A673 (cell line): ENCODE results near the gene SLC17A8. TPM values are rescaled to one million over a fixed set of nuclear protein-coding genes. Genes with fewer than 3 reads are reported as not detected.

ENCODE experiments used
- BruUV-seq: library from RNA; stranded (reverse); fragments of 400-500 nt; replicated peaks from 2 replicates; lab custom pipeline; 2021; lab: Mats Ljungman, UMichigan
- CTCF ChIA-PET: fragments of 300-600 bp; sonication (Branson Sonifier 250); formaldehyde crosslinking; loops from one replicate; lab custom pipeline; 2022; ENCODE audit warnings: antibody characterized with exemption; lab: Charles Lee
- POLR2A ChIA-PET: fragments of 300-600 bp; sonication (Branson Sonifier 250); formaldehyde crosslinking; loops from one replicate; lab custom pipeline; 2022; ENCODE audit warnings: antibody characterized with exemption; ENCODE audit not compliant: low non-redundant PET; lab: Charles Lee
- DNase-seq: peaks from one replicate; pipeline ENCODE4 v3.0.0-alpha.2; 2015; ENCODE audit warnings: low spot score
- H3K27ac ChIP-seq: fragments of 200-600 bp; sonication (generic); 2 replicates; pipeline ENCODE4 v1.5.1; 2016; ENCODE audit warnings: mixed run types, low read depth, mild to moderate bottlenecking, mixed read lengths, antibody characterized with exemption, low read length; ENCODE audit not compliant: poor library complexity, severe bottlenecking
- H3K27me3 ChIP-seq: fragments of 200-600 bp; sonication (generic); replicated peaks from 2 replicates; pipeline ENCODE4 v1.6.1; 2017; ENCODE audit warnings: mixed run types, low read depth, mild to moderate bottlenecking, mixed read lengths, antibody characterized with exemption, low read length; ENCODE audit not compliant: insufficient read depth, poor library complexity
- H3K36me3 ChIP-seq: fragments of 200-600 bp; sonication (generic); 2 replicates; pipeline ENCODE4 v1.6.1; 2016; ENCODE audit warnings: mixed run types, mild to moderate bottlenecking, mixed read lengths, antibody characterized with exemption, low read length; ENCODE audit not compliant: insufficient read depth, poor library complexity, severe bottlenecking
- H3K4me1 ChIP-seq: fragments of 200-600 bp; sonication (generic); 2 replicates; pipeline ENCODE4 v1.6.1; 2017; ENCODE audit warnings: mixed run types, mild to moderate bottlenecking, mixed read lengths, antibody characterized with exemption, low read length; ENCODE audit not compliant: insufficient read depth, poor library complexity, severe bottlenecking
- H3K4me3 ChIP-seq: fragments of 200-600 bp; sonication (generic); 2 replicates; pipeline ENCODE4 v1.5.1; 2016; ENCODE audit warnings: low read depth, mixed run types, mild to moderate bottlenecking, mixed read lengths, low read length; ENCODE audit not compliant: poor library complexity, severe bottlenecking
- H3K9me3 ChIP-seq: fragments of 200-600 bp; sonication (generic); 2 replicates; pipeline ENCODE4 v1.6.1; 2016; ENCODE audit warnings: mixed run types, low read depth, mild to moderate bottlenecking, mixed read lengths, antibody characterized with exemption, low read length; ENCODE audit not compliant: poor library complexity, severe bottlenecking
- EZH2 ChIP-seq: fragments of 200-600 bp; sonication (generic); IDR thresholded peaks from 2 replicates; pipeline ENCODE4 v1.6.1; 2017; ENCODE audit warnings: borderline replicate concordance, low read depth, mild to moderate bottlenecking, mixed read lengths, antibody characterized with exemption, low read length; ENCODE audit not compliant: poor library complexity, severe bottlenecking
- intact Hi-C: fragments of 100-400 bp; cut with micrococcal nuclease; formaldehyde crosslinking; loops from one replicate; pipeline ENCODE4 v1.10.0; 2022; ENCODE audit not compliant: unreplicated experiment
- total RNA-seq: library from RNA; stranded (reverse); gene quantifications from 2 replicates; pipeline ENCODE4 v1.2.3, GENCODE V29; 2021
- TF ChIP-seq, protein P1 (sequence below): fragments of 300-800, 200-600 bp; sonication (generic); conservative IDR thresholded peaks from 2 replicates; pipeline ENCODE4 v1.5.1; 2017; ENCODE audit warnings: low read depth, mild to moderate bottlenecking, antibody characterized with exemption, low read length, moderate library complexity, mixed read lengths

SLC17A8 gene
- total RNA-seq, 1 experiment from 2014 or later: not detected

DNA sequence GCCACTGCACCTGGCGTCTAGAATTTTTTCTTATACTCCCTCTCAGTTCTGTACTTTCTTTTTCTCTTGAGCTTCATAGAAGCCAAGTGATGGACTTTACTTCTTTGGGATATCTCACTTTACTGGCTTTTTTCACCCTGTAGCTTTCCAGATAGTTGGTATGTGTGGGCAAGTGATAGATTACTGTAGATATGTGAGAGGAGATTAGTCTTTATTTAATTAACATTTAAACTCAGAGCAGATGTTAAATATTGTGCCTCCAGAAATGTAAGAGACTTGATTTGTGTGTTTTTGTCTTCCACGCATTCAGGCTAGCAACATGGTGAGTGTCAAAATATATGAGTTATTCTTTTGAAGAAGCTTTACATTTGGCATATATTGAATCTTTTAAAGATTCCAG lies 39.5 kb upstream of the SLC17A8 start:
- Histone ChIP-seq H3K4me1 (no peaks in the 10 kb centered on the region), H3K9me3 (no peaks in the 10 kb centered on the region), H3K27me3 (no peaks in the 10 kb centered on the region), H3K27ac (no peak overlapping the region), H3K4me3 (no peak overlapping the region), H3K36me3 (peaks cover 33% of the 10 kb centered on the region)
- POLR2A ChIA-PET: no interaction called here
- DNase-seq: no peak
- intact Hi-C loops: no loop called here
- no TSS peak for BruUV-seq
- CTCF ChIA-PET: interaction anchor here (0.7 kb wide), 1 partner anchor 545 kb away, joined by 3 read pairs; no protein-coding TSS in a partner anchor
- TF ChIP-seq EZH2: no peak
- TF ChIP-seq, protein P1, sequence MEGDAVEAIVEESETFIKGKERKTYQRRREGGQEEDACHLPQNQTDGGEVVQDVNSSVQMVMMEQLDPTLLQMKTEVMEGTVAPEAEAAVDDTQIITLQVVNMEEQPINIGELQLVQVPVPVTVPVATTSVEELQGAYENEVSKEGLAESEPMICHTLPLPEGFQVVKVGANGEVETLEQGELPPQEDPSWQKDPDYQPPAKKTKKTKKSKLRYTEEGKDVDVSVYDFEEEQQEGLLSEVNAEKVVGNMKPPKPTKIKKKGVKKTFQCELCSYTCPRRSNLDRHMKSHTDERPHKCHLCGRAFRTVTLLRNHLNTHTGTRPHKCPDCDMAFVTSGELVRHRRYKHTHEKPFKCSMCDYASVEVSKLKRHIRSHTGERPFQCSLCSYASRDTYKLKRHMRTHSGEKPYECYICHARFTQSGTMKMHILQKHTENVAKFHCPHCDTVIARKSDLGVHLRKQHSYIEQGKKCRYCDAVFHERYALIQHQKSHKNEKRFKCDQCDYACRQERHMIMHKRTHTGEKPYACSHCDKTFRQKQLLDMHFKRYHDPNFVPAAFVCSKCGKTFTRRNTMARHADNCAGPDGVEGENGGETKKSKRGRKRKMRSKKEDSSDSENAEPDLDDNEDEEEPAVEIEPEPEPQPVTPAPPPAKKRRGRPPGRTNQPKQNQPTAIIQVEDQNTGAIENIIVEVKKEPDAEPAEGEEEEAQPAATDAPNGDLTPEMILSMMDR: no peak

DNA sequence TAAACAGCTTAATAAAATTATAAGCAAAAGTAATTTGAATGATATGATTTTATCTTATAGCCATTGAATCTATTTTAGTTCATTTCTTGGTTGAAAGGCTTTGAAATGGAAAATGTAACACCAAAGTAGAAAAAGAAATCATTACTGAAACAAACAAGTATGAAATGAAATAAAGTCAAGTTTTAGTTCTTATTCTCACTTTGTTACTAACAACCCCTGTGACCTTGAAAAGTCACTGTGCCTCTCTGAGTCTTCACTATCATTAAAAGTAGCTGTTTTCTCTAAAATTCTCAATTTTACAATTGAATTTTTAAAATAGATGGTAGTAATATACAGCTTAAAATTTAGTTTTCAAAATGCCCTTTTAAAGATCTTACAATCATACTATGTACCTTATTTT lies 32.4 kb upstream of the SLC17A8 start:
- DNase-seq: no peak
- BruUV-seq: no TSS peak
- ChIA-PET POLR2A (no interaction called here), CTCF (no interaction called here)
- intact Hi-C loops: no loop called here
- H3K4me1 ChIP-seq: no peaks in the 10 kb centered on the region
- H3K4me3 ChIP-seq: no peak overlapping the region
- H3K36me3 ChIP-seq: peaks cover 29% of the 10 kb centered on the region
- TF ChIP-seq EZH2: no peak
- TF ChIP-seq, protein P1: no peak
- no peak overlapping the region for H3K27ac ChIP-seq
- H3K9me3 ChIP-seq: no peaks in the 10 kb centered on the region
- H3K27me3 ChIP-seq: no peaks in the 10 kb centered on the region

DNA sequence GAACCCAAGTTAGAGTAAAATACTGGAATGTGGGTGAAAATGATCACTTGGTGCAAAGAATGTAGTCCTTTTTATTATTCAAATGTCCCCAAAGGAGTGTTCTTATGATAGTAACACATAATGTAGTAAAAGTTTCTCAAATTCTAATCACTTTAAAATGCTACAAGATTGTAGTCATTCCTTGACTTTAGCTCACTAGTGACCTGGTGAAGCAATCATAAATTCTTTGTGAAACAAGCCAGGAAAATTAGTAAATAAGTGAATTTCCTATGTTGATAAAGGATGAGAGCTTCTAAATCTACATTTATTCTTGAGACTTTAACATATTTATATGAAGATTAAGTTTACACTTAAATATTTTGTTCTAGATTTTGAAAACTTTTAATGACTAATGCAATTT lies 30.7 kb upstream of the SLC17A8 start:
- Histone ChIP-seq H3K9me3 (no peaks in the 10 kb centered on the region), H3K36me3 (peaks cover 31% of the 10 kb centered on the region), H3K4me1 (no peaks in the 10 kb centered on the region), H3K4me3 (no peak overlapping the region), H3K27me3 (no peaks in the 10 kb centered on the region), H3K27ac (no peak overlapping the region)
- POLR2A ChIA-PET: no interaction called here
- no peak for TF ChIP-seq EZH2
- TF ChIP-seq, protein P1: no peak
- BruUV-seq: no TSS peak
- intact Hi-C loops: no loop called here
- no peak for DNase-seq
- CTCF ChIA-PET: no interaction called here
